ENCODE data around the gene KCNJ12.
"Not testable (repeated sequence)": the region's sequence is repeated elsewhere in the genome, so short reads cannot be mapped to it uniquely, and the experiment has no call there.

Gene KCNJ12

DNA sequence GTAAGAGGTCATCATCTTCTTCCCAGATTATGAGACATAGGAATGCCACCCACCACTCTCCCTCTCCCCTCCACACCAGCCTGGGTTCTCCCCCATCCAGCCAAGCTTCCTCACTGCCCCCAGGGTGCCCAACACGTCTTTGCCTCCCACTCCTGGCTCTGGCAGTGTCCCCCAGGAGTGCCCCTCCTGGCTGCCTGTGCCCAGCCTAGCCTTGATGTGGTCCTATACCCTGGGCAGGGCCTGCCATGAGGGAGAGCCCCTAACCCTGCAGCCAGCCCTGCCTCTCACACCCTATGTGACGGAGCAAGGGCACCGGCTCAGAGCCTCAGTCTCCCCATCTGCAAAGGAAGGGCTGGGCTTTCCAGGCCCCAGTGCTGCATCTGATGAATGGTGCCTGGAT lies 33.8 kb downstream of the KCNJ12 start:
- H2BK12ac ChIP-seq (ENCODE audit: low read length in 2 of 2); H3K4me3 ChIP-seq (ENCODE audit: insufficient read depth in 1 of 2, low read depth in 1 of 2, low read length in 2 of 2); H3K36me3 ChIP-seq (ENCODE audit: control insufficient read depth in 1 of 2, insufficient read depth in 2 of 2, low read depth in 1 of 2, low read length in 2 of 2); H3K4ac ChIP-seq (ENCODE audit: low read depth in 1 of 2, low read length in 2 of 2); H3K14ac ChIP-seq (ENCODE audit: low read length in 2 of 2); H3K18ac ChIP-seq (ENCODE audit: low read depth in 1 of 2, low read length in 2 of 2); H4K91ac ChIP-seq (ENCODE audit: low read length); H3K23ac ChIP-seq (ENCODE audit: low read length in 2 of 2); H3K9ac ChIP-seq (ENCODE audit: low read length); H2BK15ac ChIP-seq (ENCODE audit: low read depth, poor library complexity, severe bottlenecking); H2AFZ ChIP-seq (ENCODE audit: low read depth, low read length); H3K4me1 ChIP-seq (ENCODE audit: control insufficient read depth, insufficient read depth, low read depth, low read length); H2BK120ac ChIP-seq (ENCODE audit: low read depth, low read length); H3K79me1 ChIP-seq (replicated peaks; ENCODE audit: low read length, poor library complexity, severe bottlenecking); H2BK5ac ChIP-seq (ENCODE audit: low read depth, low read length, poor library complexity, severe bottlenecking); H3K27ac ChIP-seq (ENCODE audit: low read length, poor library complexity, severe bottlenecking); DNase-seq; H4K8ac ChIP-seq (ENCODE audit: low read length); H2AK5ac ChIP-seq (ENCODE audit: low read length, severe bottlenecking); H3K27me3 ChIP-seq (ENCODE audit: control insufficient read depth in 1 of 2, insufficient read depth in 1 of 2, low read length in 2 of 2); H3K9me3 ChIP-seq (ENCODE audit: control insufficient read depth, low read length); H3K4me2 ChIP-seq (ENCODE audit: low read length, poor library complexity, severe bottlenecking): not testable (repeated sequence)
- 85% methylated on average over 3 of the region's 3 CpGs for WGBS

GRCh38 chr17:21410371-21410770 lies 34.2 kb downstream of the KCNJ12 start:
- not testable (repeated sequence) for H3K36me3 ChIP-seq (ENCODE audit: control insufficient read depth in 1 of 2, insufficient read depth in 2 of 2, low read depth in 1 of 2, low read length in 2 of 2); H3K14ac ChIP-seq (ENCODE audit: low read length in 2 of 2); H3K4ac ChIP-seq (ENCODE audit: low read depth in 1 of 2, low read length in 2 of 2); H3K23ac ChIP-seq (ENCODE audit: low read length in 2 of 2); H3K27ac ChIP-seq (ENCODE audit: low read length, poor library complexity, severe bottlenecking); H3K4me2 ChIP-seq (ENCODE audit: low read length, poor library complexity, severe bottlenecking); H2BK120ac ChIP-seq (ENCODE audit: low read depth, low read length); H3K18ac ChIP-seq (ENCODE audit: low read depth in 1 of 2, low read length in 2 of 2); H2BK12ac ChIP-seq (ENCODE audit: low read length in 2 of 2); H3K27me3 ChIP-seq (ENCODE audit: control insufficient read depth in 1 of 2, insufficient read depth in 1 of 2, low read length in 2 of 2); H2BK15ac ChIP-seq (ENCODE audit: low read depth, poor library complexity, severe bottlenecking); H2AFZ ChIP-seq (ENCODE audit: low read depth, low read length); H2AK5ac ChIP-seq (ENCODE audit: low read length, severe bottlenecking); H4K91ac ChIP-seq (ENCODE audit: low read length); H3K79me1 ChIP-seq (replicated peaks; ENCODE audit: low read length, poor library complexity, severe bottlenecking); DNase-seq; H3K9me3 ChIP-seq (ENCODE audit: control insufficient read depth, low read length); H3K9ac ChIP-seq (ENCODE audit: low read length); H2BK5ac ChIP-seq (ENCODE audit: low read depth, low read length, poor library complexity, severe bottlenecking); H3K4me1 ChIP-seq (ENCODE audit: control insufficient read depth, insufficient read depth, low read depth, low read length); H3K4me3 ChIP-seq (ENCODE audit: insufficient read depth in 1 of 2, low read depth in 1 of 2, low read length in 2 of 2); H4K8ac ChIP-seq (ENCODE audit: low read length)
- WGBS, result 78% methylated on average over 4 of the region's 9 CpGs

GRCh38 chr17:21410906-21411678 lies 34.9 kb downstream of the KCNJ12 start:
- H4K91ac ChIP-seq (ENCODE audit: low read length); H4K8ac ChIP-seq (ENCODE audit: low read length); H3K9me3 ChIP-seq (ENCODE audit: control insufficient read depth, low read length); H2BK5ac ChIP-seq (ENCODE audit: low read depth, low read length, poor library complexity, severe bottlenecking); H3K14ac ChIP-seq (ENCODE audit: low read length in 2 of 2); H3K27ac ChIP-seq (ENCODE audit: low read length, poor library complexity, severe bottlenecking); H3K27me3 ChIP-seq (ENCODE audit: control insufficient read depth in 1 of 2, insufficient read depth in 1 of 2, low read length in 2 of 2); H2BK120ac ChIP-seq (ENCODE audit: low read depth, low read length); H3K4ac ChIP-seq (ENCODE audit: low read depth in 1 of 2, low read length in 2 of 2); H3K23ac ChIP-seq (ENCODE audit: low read length in 2 of 2); H3K4me3 ChIP-seq (ENCODE audit: insufficient read depth in 1 of 2, low read depth in 1 of 2, low read length in 2 of 2); H2AK5ac ChIP-seq (ENCODE audit: low read length, severe bottlenecking); H2AFZ ChIP-seq (ENCODE audit: low read depth, low read length); H3K9ac ChIP-seq (ENCODE audit: low read length); DNase-seq; H3K4me1 ChIP-seq (ENCODE audit: control insufficient read depth, insufficient read depth, low read depth, low read length); H3K79me1 ChIP-seq (replicated peaks; ENCODE audit: low read length, poor library complexity, severe bottlenecking); H3K4me2 ChIP-seq (ENCODE audit: low read length, poor library complexity, severe bottlenecking); H3K18ac ChIP-seq (ENCODE audit: low read depth in 1 of 2, low read length in 2 of 2); H3K36me3 ChIP-seq (ENCODE audit: control insufficient read depth in 1 of 2, insufficient read depth in 2 of 2, low read depth in 1 of 2, low read length in 2 of 2); H2BK15ac ChIP-seq (ENCODE audit: low read depth, poor library complexity, severe bottlenecking); H2BK12ac ChIP-seq (ENCODE audit: low read length in 2 of 2): not testable (repeated sequence)
- WGBS, result 82% methylated on average over 20 of the region's 25 CpGs

- H2BK12ac ChIP-seq (ENCODE audit: low read length in 2 of 2); H2AFZ ChIP-seq (ENCODE audit: low read depth, low read length); H4K91ac ChIP-seq (ENCODE audit: low read length); H3K4ac ChIP-seq (ENCODE audit: low read depth in 1 of 2, low read length in 2 of 2); DNase-seq; H2BK120ac ChIP-seq (ENCODE audit: low read depth, low read length); H2BK15ac ChIP-seq (ENCODE audit: low read depth, poor library complexity, severe bottlenecking); H3K27me3 ChIP-seq (ENCODE audit: control insufficient read depth in 1 of 2, insufficient read depth in 1 of 2, low read length in 2 of 2); H3K9me3 ChIP-seq (ENCODE audit: control insufficient read depth, low read length); H2AK5ac ChIP-seq (ENCODE audit: low read length, severe bottlenecking); H3K4me3 ChIP-seq (ENCODE audit: insufficient read depth in 1 of 2, low read depth in 1 of 2, low read length in 2 of 2); H3K9ac ChIP-seq (ENCODE audit: low read length); H3K14ac ChIP-seq (ENCODE audit: low read length in 2 of 2); H3K23ac ChIP-seq (ENCODE audit: low read length in 2 of 2); H2BK5ac ChIP-seq (ENCODE audit: low read depth, low read length, poor library complexity, severe bottlenecking); H3K18ac ChIP-seq (ENCODE audit: low read depth in 1 of 2, low read length in 2 of 2); H3K4me2 ChIP-seq (ENCODE audit: low read length, poor library complexity, severe bottlenecking); H3K27ac ChIP-seq (ENCODE audit: low read length, poor library complexity, severe bottlenecking); H3K4me1 ChIP-seq (ENCODE audit: control insufficient read depth, insufficient read depth, low read depth, low read length); H4K8ac ChIP-seq (ENCODE audit: low read length); H3K79me1 ChIP-seq (replicated peaks; ENCODE audit: low read length, poor library complexity, severe bottlenecking); H3K36me3 ChIP-seq (ENCODE audit: control insufficient read depth in 1 of 2, insufficient read depth in 2 of 2, low read depth in 1 of 2, low read length in 2 of 2): not testable (repeated sequence)
- WGBS, result 94% methylated on average over 2 of the region's 5 CpGs
Measured at GRCh38 chr17:21411679-21412205, 35.6 kb downstream of the KCNJ12 start.

All from mesenchymal stem cell (in vitro differentiated cells and primary cell).